ENCODE results near the gene ARF6.
"Not testable (repeated sequence)": the region's sequence is repeated elsewhere in the genome, so short reads cannot be mapped to it uniquely, and the experiment has no call there.

ARF6 gene

DNA sequence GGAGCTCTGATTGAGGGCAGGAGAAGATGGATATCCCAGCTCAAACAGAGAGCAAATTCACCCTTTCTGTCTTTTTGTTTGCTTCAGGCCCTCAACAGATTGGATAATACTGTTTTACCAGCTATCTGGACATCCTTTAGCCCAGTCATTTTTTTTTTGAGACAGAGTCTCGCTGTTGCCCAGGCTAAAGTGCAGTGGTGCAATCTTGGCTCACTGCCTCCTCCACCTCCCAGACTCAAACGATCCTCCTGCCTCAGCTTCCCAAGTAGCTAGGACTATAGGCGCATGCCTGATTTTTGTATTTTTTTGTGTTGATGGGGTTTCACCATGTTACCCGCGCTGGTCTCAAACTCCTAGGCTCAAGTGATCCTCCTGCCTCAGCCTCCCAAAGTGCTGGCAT is 40.8 kb downstream of the ARF6 start:
- no peaks in the 10 kb centered on the region for H3K27me3 ChIP-seq
- intact Hi-C loops (cut with DNase I; ENCODE audit: low total_unique reads) = no loop called here
- no peaks in the 10 kb centered on the region for H3K36me3 ChIP-seq
- no peaks in the 10 kb centered on the region for H3K4me1 ChIP-seq
- peak in 1 of 2 donors; percentile 34 for DNase-seq
- TF ChIP-seq, protein P1, sequence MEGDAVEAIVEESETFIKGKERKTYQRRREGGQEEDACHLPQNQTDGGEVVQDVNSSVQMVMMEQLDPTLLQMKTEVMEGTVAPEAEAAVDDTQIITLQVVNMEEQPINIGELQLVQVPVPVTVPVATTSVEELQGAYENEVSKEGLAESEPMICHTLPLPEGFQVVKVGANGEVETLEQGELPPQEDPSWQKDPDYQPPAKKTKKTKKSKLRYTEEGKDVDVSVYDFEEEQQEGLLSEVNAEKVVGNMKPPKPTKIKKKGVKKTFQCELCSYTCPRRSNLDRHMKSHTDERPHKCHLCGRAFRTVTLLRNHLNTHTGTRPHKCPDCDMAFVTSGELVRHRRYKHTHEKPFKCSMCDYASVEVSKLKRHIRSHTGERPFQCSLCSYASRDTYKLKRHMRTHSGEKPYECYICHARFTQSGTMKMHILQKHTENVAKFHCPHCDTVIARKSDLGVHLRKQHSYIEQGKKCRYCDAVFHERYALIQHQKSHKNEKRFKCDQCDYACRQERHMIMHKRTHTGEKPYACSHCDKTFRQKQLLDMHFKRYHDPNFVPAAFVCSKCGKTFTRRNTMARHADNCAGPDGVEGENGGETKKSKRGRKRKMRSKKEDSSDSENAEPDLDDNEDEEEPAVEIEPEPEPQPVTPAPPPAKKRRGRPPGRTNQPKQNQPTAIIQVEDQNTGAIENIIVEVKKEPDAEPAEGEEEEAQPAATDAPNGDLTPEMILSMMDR (IDR thresholded peaks at IDR 0.05) = no peak
- no peak overlapping the region for H3K27ac ChIP-seq
- H3K9me3 ChIP-seq = no peaks in the 10 kb centered on the region
- H3K4me3 ChIP-seq = no peak overlapping the region

DNA sequence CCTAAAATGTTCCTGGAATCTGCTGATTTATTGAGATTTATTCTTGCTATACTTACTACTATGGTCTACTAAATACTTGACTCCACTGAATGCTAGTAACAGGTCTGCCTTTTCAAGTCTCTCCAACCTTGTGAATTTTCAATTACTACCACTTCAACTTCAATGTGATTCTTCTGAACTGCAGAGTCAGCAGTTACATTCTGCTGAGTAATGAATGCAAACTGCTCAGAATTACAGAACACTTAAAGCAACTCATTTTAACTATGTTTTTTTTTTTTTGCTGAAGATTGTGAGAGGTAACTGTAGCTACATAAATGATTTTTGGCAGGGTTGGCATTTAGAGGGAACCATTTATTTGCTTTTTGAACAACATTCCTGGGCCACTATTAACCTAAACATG is 41.8 kb downstream of the ARF6 start:
- Histone ChIP-seq H3K4me1 (no peaks in the 10 kb centered on the region), H3K27me3 (no peaks in the 10 kb centered on the region), H3K4me3 (no peak overlapping the region), H3K27ac (no peak overlapping the region), H3K9me3 (no peaks in the 10 kb centered on the region), H3K36me3 (no peaks in the 10 kb centered on the region)
- TF ChIP-seq, protein P1 (IDR thresholded peaks at IDR 0.05) = no peak
- intact Hi-C loops (cut with DNase I; ENCODE audit: low total_unique reads) = no loop called here
- no peak for DNase-seq

- Histone ChIP-seq H3K4me3 (no peak overlapping the region), H3K9me3 (no peaks in the 10 kb centered on the region), H3K27ac (no peak overlapping the region), H3K36me3 (no peaks in the 10 kb centered on the region), H3K27me3 (no peaks in the 10 kb centered on the region), H3K4me1 (no peaks in the 10 kb centered on the region)
- TF ChIP-seq, protein P1 (IDR thresholded peaks at IDR 0.05) = no peak
- DNase-seq = no peak
- intact Hi-C loops (cut with DNase I; ENCODE audit: low total_unique reads) = no loop called here
These were observed 42.6 kb downstream of the ARF6 start for GRCh38 chr14:49935526-49935925.

DNA sequence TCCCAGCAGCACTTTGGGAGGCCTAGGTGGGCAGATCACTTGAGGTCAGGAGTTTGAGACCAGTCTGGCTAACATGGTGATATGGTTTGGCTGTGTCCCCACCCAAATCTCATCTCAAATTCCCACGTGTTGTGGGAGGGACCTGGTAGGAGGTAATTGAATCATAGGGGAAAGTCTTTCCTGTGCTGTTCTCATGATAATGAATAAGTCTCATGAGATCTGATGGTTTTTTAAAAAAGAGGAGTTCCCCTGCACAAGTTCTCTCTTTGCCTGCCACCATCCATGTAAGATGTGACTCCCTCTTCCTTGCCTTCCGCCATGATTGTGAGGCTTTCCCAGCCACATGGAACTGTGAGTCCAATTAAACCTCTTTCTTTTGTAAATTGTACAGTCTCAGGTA is 43.4 kb downstream of the ARF6 start:
- H3K4me3 ChIP-seq; H3K9me3 ChIP-seq; H3K36me3 ChIP-seq; H3K27ac ChIP-seq; intact Hi-C loops (cut with DNase I; ENCODE audit: low total_unique reads); H3K4me1 ChIP-seq; H3K27me3 ChIP-seq: not testable (repeated sequence)
- peak in 1 of 2 donors; percentile 1 for DNase-seq

DNA sequence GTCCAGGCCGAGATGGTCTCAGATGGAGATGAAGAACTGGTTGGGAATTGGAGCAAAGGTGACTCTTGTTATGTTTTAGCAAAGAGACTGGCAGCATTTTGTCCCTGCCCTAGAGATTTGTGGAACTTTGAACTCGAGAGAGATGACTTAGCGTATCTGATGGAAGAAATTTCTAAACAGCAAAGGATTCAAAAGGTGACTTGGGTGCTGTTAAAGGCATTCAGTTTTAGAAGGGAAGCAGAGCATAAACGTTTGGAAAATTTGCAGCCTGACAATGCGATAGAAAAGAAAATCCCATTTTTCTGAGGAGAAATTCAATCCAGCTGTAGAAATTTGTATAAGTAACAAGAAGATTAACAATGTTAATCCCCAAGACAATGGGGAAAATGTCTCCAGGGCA is 44.0 kb downstream of the ARF6 start:
- DNase-seq; H3K4me1 ChIP-seq; H3K4me3 ChIP-seq; H3K27ac ChIP-seq; H3K9me3 ChIP-seq; H3K36me3 ChIP-seq; H3K27me3 ChIP-seq; intact Hi-C loops (cut with DNase I; ENCODE audit: low total_unique reads): not testable (repeated sequence)

DNA sequence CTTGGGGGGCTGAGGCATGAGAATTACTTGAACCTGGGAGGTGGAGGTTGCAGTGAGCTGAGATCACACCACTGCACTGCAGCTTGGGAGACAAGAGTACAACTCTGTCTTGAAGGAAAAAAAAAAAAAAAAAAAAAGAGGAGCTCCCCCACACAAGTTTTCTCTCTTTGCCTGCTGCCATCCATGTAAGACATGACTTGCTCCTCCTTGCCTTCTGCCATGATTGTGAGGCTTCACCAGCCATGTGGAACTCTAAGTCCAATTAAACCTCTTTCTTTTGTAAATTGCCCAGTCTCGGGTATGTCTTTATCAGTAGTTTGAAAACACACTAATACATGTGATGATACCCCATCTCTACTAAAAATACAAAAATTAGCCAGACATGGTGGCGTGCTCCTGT is 46.3 kb downstream of the ARF6 start:
- H3K9me3 ChIP-seq; H3K4me3 ChIP-seq; H3K4me1 ChIP-seq; H3K36me3 ChIP-seq; intact Hi-C loops (cut with DNase I; ENCODE audit: low total_unique reads); H3K27me3 ChIP-seq; H3K27ac ChIP-seq: not testable (repeated sequence)
- peak in 1 of 2 donors; percentile 11 for DNase-seq

DNA sequence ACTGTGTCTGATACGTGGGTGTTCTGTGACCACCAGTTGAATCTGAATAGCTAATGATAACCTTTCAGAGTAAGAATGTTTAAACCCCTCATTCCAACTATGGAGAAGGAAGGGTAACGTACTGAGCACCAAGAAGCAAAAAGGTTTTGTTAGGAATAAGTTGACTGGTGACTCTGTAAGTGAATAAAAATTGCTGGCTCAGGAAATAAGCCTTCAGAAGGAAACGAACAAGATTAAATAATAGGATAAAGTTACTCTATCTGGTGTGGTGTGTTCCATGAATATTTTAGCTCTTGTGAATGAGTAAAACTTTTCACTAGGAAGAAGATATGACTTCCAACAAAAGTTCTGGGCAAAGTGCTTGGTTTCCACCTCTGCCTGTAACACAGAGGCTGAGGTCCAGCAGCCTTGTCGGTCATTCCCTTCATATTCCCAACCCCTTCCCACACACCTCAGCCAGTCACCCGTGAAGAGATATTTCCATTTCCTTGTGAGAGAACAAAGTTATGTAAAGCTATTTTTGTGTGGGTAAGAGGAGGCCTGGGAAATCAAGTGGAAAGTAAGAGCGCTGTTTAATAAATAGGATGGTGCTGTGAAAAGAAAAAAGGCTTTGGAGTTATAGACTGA is 47.1 kb downstream of the ARF6 start:
- Histone ChIP-seq H3K36me3 (no peaks in the 10 kb centered on the region), H3K4me1 (peaks cover 0 to 6% (median 0%) of the 10 kb centered on the region in 4 donors), H3K27ac (no peak overlapping the region), H3K27me3 (no peaks in the 10 kb centered on the region), H3K4me3 (no peak overlapping the region), H3K9me3 (no peaks in the 10 kb centered on the region)
- peak in 1 of 2 donors; percentile 4 for DNase-seq
- TF ChIP-seq, protein P1 (IDR thresholded peaks at IDR 0.05) = no peak
- intact Hi-C loops (cut with DNase I; ENCODE audit: low total_unique reads) = no loop called here

Data from tibial artery (tissue), 4 donors.